AG04449 (cell line): ENCODE measurements around the gene SENP5.

Experiments used
- CTCF ChIA-PET: fragments of 350-600 bp; formaldehyde crosslinking; extraction: SDS; loops from one replicate; lab custom pipeline; 2021; ENCODE audit warnings: antibody characterized with exemption; lab: Yijun Ruan, JAX
- POLR2A ChIA-PET: fragments of 400-600, 350-600 bp; formaldehyde crosslinking; extraction: SDS; loops from one replicate; lab custom pipeline; 2020; ENCODE audit warnings: antibody characterized with exemption, inconsistent platforms; lab: Yijun Ruan, JAX
- DNase-seq: peaks from one replicate; pipeline ENCODE4 v3.0.0-alpha.2; 2010; ENCODE audit warnings: low read depth, low spot score
- H3K4me3 ChIP-seq: 2 replicates; pipeline ENCODE4 v1.5.1; 2011; ENCODE audit warnings: low read depth, mild to moderate bottlenecking, control low read depth, low read length
- CTCF ChIP-seq: IDR thresholded peaks from one replicate; pipeline ENCODE4 v1.5.1; 2011; ENCODE audit warnings: mild to moderate bottlenecking, moderate library complexity, low read length, control low read depth, inconsistent platforms; ENCODE audit not compliant: insufficient read depth; ENCODE audit errors: missing control alignments

The SENP5 gene

GRCh38 chr3:196962108-196962929 is 94.6 kb downstream of the SENP5 start:
- no peak overlapping the region for H3K4me3 ChIP-seq
- CTCF ChIA-PET = no interaction called here
- no peak for TF ChIP-seq CTCF
- POLR2A ChIA-PET = no interaction called here
- DNase-seq = no peak

- POLR2A ChIA-PET = no interaction called here
- CTCF ChIA-PET = no interaction called here
- H3K4me3 ChIP-seq = no peak overlapping the region
- TF ChIP-seq CTCF = no peak
- DNase-seq = no peak
These were observed 95.4 kb downstream of the SENP5 start for GRCh38 chr3:196962930-196963630.

DNA sequence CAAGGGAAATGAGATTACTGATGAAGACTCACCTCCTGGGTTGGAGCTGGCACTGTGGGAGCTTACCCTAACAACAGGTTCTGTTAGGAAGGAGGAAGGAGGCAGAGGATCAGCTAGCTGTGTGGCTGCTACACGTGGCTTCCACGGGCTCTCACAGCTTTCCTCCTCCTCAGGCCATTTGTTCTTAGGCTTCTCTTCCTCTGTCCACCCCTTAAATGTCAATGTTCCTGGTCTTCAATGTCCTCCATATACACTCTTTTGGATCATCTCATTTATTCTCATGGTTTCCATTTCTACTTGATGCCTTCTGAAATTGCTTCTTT is 95.9 kb downstream of the SENP5 start:
- TF ChIP-seq CTCF = no peak
- no peak for DNase-seq
- ChIA-PET CTCF (no interaction called here), POLR2A (no interaction called here)
- no peak overlapping the region for H3K4me3 ChIP-seq

- no peak overlapping the region for H3K4me3 ChIP-seq
- POLR2A ChIA-PET = no interaction called here
- TF ChIP-seq CTCF = no peak
- no peak for DNase-seq
- CTCF ChIA-PET = interaction anchor here (0.8 kb wide), 1 partner anchor 65 kb away, joined by 4 read pairs; the partner anchor contains the start of gene MELTF
These were observed 97.5 kb downstream of the SENP5 start for GRCh38 chr3:196965112-196965803.

DNA sequence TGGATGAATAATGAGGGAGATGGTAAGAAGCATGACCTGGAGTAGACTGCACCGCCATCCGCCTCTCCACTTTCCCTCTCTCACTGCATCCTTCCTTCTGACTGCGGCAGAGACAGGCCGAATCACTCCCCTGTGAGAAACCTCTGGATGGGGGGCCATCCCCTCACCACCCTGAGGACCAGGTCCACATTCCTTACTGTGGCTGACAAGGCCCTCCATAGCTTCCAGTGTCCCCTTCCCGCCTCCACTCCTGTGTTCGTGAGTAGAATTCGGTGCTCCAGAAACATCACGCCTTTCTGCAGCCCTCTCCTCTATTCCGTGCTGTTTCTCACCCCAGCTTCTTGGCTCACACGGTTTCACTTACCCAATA is 98.1 kb downstream of the SENP5 start:
- ChIA-PET CTCF (interaction anchor here (0.8 kb wide), 1 partner anchor 64 kb away, joined by 4 read pairs; the partner anchor contains the start of gene MELTF), POLR2A (no interaction called here)
- DNase-seq = no peak
- no peak overlapping the region for H3K4me3 ChIP-seq
- no peak for TF ChIP-seq CTCF
